ENCODE data around the gene JAG2.

DNA sequence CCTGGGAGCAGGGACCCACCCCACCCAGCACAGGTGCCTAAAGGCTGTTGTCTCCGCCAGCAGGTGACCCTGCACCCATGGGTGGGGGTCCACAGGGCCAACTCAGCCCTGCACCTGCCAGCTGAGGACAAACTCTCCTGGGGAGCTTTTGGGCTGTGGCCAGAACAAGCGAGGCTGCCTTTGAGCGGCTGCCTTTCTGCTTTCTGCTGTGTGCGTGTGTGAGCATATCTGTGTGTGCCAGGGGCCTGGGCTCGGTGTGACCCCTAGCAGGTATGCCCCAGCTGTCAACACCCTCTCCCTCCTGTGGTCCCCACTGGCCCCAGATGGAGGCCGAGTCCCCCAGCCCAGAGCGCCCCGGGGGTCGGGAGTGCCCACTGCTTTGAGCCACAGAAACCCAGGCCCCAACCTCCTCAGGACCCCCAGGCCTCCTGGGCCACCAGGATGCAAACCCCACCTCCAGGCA lies 77.5 kb downstream of the JAG2 start:
- no peak for TF ChIP-seq POLR2AphosphoS5 (IDR thresholded peaks at IDR 0.05)
- TF ChIP-seq, protein P1, sequence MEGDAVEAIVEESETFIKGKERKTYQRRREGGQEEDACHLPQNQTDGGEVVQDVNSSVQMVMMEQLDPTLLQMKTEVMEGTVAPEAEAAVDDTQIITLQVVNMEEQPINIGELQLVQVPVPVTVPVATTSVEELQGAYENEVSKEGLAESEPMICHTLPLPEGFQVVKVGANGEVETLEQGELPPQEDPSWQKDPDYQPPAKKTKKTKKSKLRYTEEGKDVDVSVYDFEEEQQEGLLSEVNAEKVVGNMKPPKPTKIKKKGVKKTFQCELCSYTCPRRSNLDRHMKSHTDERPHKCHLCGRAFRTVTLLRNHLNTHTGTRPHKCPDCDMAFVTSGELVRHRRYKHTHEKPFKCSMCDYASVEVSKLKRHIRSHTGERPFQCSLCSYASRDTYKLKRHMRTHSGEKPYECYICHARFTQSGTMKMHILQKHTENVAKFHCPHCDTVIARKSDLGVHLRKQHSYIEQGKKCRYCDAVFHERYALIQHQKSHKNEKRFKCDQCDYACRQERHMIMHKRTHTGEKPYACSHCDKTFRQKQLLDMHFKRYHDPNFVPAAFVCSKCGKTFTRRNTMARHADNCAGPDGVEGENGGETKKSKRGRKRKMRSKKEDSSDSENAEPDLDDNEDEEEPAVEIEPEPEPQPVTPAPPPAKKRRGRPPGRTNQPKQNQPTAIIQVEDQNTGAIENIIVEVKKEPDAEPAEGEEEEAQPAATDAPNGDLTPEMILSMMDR (IDR thresholded peaks at IDR 0.05): no peak
- no peak for TF ChIP-seq POLR2A (IDR thresholded peaks at IDR 0.05)

Data from breast epithelium (tissue), 3 donors.